Measurements from ENCODE around the gene HIVEP3.

DNA sequence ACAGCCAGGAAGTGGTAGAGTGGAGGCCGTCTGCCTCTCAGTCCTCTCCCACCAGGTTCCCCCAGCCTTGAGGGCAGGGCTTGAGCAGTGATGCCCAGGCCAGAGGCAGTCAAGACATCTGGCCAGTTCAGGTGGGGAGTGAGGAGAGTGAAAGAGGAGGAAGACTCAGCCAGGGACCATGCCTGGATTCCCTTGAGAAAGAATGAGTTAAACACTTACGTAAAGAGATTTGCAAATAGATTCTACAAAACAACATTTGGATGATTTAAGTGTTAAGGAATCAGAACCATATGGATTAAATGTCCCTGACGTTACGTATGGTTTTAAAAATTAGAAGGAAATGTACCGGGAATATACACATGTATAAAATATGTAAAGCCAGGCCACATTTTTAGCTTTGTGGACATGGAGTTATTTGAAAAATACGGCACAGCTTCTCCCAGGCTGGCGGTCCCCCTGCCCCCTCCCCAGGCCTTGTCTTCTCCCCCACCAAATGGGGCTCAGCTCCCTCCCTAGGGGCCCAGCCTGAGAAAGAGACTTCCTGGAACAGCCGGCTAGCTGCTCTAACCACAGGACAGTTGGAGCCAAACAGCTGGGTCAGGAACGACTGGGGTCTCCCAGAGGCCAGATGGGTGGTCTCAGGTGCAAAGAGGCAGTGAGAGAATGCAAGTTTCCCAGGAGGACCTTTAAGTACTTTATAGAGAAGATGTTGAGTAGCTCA, 245.9 kb downstream of the HIVEP3 start:
- TF ChIP-seq ZNF274 (IDR thresholded peaks at IDR 0.05; ENCODE audit: low read depth, low read length) (no peak), SUZ12 (IDR thresholded peaks at IDR 0.05; ENCODE audit: extremely low read depth, insufficient read depth, insufficient read length) (no peak)
